GM19240 (cell line): ENCODE results near the gene PSMD5.

Experiments used
- DNase-seq: peaks from one replicate; pipeline ENCODE4 v3.0.0; 2011; ENCODE audit warnings: low spot score; ENCODE audit not compliant: insufficient read length

Gene PSMD5

GRCh38 chr9:120855827-120856670 lies 13.3 kb upstream of the PSMD5 start:
- no peak for DNase-seq

DNA sequence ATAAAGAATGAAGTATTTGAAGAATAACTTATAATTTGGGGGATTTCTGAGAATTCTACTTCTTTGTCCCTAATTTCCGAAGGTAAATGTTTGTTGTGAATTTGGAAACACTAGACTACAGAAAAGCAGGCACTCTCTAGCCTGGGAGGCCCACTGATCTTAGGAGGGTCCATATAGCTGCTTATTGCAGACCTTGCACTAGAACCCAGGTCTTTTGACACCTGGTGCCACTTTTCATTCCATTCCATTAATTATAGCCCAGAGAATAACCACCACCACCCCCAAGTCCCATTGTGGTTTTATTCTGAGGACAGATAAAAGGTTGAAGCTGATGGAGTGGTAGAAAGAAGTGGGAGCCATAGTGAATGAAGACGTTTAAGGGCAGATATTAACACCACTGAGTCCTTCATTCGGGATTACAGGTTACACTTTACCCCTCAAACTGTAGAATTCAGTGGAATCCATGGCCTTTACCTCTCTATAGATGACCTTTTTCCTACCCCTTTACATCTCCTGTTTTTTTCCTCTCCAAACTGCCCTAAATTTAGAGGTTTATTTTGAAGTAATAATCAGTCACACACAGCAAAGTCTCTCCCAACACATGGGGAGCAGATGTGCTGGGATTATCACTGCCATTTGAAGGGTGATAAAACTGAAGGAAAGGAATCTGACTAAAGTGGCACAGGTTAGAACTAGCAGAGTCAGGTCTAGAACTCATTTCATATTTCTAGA lies 12.0 kb upstream of the PSMD5 start:
- DNase-seq, result no peak

- no peak for DNase-seq
These were observed 10.5 kb upstream of the PSMD5 start for GRCh38 chr9:120853198-120853597.

DNA sequence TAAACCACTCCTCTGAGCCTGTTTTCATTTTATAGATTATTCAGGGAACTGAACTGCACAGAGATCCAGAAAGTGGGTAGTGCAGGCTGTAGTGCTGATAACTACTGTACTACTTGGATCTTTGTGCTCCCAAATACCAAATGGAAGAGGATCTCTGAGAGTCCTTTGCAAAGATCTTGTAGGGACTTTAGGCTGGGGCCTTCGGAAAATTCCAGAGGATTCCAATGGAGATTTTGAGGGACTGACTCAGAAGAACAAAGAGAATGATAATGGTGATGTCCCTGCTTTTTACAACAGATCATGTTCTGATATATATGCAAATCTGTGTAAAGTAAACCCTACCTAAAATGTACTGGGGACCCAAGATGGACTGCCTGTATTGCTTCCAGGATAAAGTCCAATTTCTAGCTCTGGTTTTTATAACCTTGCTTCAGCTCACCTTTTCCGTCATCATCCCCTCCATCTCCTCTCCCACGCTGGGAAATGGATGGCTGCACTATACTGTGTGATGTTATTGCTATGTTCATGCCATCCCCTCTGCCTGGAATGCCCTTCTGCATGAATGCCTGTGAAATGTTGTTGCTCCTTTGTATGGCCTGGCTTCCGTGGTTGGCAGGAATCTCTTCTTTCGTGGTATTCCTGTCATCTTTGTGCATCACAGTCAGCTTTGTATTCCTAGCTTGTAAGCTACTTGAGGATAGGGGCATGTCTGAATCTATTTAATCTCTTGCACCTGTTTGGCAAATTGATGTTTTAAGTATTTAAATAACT lies 9.7 kb upstream of the PSMD5 start:
- DNase-seq, result no peak

DNA sequence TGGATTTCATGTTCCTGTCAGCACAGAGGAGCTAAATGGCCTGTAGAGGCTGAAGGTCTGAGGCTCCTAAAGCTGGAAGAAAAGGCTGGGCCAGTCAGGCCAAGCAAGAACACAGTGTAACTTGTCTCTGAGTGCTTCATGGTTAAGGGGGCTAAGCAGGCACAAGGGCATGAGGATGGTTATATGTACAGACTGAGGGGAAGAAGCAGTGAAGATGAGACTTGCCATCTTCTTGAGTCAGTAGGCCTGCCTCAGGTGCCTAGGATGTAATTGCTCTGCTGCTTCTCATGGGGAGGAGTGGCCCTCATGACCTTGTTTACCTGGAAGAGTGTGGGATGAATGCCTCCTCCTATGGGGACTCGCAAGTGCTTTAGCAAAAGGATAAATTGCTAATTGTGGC lies 8.7 kb upstream of the PSMD5 start:
- DNase-seq, result no peak

DNA sequence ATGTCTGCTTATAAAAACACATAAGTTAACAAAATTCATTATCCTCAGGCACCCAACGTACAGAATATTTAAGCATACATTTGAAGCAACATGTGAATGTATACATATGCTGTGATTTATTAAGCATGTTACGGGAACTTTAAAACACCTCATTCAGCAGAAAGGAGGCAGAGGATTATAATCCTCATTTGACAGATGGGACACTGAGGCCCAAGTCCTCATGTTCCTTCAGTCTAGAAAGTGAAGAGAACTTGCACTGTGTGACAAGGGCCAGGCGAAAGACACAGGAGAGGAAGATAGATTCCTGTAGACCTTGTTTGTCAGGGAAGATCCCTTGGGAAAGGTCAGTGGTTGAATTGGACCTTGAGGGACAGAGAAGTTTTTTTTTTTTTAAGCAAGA lies 7.6 kb upstream of the PSMD5 start:
- DNase-seq, result no peak

DNA sequence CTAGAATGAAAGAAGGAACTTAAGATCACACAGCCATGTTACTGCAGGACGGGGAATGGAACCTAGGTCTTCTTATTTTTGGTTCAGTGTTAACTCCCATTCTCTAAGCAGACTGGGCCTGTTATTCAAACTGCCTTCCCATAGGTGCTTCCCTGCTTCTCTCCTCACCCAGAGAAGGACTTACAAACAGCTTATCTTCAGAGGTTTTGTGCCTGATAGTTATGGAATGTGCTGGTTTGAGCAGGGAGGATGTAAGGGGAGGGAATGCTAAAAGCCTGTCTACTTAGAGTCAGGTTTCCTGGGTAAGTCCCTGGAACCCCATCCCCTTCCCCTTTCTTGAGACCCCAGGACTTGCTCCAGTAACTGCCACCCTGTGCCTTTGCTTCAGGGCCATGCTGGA lies 4.2 kb upstream of the PSMD5 start:
- no peak for DNase-seq

- no peak for DNase-seq
These were observed 3.6 kb upstream of the PSMD5 start for GRCh38 chr9:120846251-120846889.

- DNase-seq, result no peak
These were observed 2.5 kb upstream of the PSMD5 start for GRCh38 chr9:120845255-120845654.

DNA sequence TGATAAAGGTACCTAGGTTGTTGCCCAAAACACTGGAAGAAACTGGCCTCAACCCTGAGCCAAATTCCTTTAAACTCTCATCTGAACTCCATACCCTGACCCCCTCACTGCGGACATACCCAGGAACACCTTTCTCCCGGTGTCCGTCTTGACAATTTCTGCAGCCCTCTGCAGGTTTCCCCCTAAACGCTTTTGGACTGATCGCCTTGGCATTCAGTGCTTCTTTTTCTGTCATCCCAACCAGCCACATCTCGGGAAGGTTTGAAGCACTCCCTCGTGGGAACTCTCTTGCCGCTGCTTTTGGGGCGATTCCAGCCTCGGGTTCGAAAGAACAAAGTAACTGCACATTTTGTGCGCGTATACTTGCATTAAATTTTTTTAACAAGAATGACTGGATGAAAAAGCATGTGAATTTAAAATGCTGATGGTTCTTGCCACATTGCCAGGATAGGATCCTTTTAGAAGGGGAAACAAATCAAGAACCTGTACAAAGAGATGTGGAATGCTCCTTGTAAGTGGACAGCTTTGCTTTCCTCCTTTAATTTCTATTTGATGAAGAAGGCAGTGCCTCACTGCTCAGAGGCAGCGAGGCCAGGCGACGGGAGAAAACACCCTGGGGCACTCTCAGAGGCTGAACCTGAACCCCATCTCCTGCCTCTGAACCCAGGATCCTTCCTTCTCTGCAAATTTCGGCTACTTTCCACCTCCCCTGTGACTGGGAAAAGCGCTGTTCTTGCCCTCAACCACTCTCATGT lies 615 bp downstream of the PSMD5 start:
- no peak for DNase-seq

DNA sequence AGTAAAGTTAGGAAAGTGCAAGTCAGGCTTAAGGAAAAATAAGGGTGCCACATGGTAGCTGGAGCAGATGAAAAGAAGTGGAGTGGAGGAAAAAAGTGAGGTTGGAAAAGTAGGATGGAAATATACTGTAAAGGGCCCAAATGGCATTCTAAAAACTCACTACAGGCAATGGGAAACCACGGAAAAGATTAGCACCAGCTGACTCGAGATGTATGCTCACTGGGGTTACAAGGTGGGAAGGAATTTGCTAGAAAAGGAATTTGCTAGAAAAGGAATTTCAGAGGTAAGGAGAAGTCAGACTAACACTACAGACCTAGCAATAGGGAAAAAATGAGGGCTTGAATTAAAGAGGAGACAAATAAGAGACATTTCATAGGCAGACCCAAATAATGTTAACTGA lies 3.6 kb downstream of the PSMD5 start:
- no peak for DNase-seq

GRCh38 chr9:120837921-120838320 lies 4.8 kb downstream of the PSMD5 start:
- no peak for DNase-seq

DNA sequence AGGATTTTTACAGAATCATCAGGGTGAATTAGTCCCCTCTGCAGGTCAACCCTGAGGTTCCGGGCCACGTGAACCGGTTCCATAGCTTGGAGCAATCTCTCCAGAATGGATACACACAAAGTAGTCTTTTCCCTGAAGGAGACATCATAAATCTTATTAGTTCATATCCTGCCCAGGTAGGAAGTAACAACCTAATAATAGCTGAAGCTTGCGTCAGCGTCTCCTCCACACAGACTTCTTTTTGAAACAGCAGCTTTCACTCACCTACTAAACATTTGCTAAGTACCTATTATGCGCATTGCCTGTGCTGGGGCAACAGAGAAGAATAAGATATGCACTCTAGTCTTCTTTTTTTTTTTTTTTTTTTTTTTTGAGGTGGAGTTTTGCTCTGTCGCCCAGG lies 9.4 kb downstream of the PSMD5 start:
- DNase-seq, result no peak

DNA sequence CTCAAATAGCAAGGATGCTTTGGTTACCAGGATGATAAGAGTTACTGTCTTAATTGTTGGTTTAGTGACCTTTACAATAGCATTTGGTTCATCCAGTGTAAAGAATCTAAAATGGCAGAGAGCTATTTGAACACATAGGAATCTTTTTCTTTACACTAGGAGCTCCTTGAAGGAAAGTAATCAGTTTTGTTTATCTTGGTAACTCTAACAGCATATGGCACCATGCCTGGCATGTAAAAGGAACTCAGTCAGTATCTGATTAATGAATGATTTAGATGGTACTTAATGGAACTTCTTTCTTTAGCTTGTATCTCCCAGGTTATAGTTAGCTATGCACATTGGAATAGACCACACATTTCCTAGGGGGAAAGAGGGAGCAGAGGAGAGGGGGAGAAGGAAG lies 9.9 kb downstream of the PSMD5 start:
- DNase-seq, result no peak

DNA sequence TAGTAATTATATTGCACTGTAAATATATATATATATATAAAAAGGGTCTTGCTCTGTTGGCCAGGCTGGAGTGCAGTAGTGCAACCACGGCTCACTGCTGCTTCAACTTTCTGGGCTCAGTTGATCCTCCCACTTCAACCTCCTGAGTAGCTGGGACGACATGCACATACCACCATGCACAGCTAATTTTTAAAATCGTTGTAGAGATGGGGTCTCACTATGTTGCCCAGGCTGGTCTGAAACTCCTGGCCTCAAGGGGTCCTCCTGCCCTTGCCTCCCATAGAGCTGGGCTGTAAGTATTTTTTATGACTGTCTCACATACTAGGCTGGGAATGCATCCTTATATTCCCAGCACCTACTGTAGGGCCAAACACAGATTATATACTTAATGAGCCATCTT lies 11.9 kb downstream of the PSMD5 start:
- no peak for DNase-seq

DNA sequence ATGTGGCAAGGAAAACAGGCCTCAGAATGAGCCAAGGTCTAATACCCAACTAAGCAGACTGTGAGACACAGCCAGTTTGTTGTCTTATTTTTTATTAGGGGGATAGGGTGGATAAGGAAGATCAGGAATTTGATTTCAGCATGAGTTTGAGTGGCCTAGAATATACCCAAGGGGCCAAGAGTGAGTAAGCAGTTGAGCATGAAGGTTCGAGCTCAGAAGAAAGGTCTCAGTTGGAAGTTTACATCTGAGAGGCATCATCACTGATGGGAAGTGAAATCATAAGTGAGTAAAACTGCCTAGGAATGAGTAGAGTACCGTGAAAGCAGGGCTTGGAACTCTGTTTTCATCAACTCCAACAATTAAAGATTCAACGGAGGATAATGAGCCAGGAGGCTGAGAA lies 12.6 kb downstream of the PSMD5 start:
- no peak for DNase-seq

DNA sequence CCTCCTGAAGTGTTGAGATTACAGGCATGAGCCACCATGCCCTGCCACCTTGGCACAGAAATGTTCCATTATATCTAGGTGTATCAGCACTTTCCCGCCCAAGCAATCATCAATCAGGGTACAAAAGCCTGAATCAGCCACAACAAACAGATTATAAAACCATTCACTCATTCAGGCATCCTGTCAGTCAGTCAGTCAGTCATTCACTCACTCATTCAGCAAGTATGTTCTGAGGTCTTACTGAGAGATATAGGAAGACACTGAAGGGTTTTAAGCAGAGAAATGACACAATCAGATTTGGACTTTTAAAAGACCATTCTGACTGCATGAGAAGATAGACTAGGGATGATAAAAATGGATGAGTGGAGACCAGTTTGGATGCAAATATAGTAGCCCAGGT lies 13.1 kb downstream of the PSMD5 start:
- no peak for DNase-seq

GRCh38 chr9:120820095-120820494 lies 22.6 kb downstream of the PSMD5 start:
- no peak for DNase-seq

DNA sequence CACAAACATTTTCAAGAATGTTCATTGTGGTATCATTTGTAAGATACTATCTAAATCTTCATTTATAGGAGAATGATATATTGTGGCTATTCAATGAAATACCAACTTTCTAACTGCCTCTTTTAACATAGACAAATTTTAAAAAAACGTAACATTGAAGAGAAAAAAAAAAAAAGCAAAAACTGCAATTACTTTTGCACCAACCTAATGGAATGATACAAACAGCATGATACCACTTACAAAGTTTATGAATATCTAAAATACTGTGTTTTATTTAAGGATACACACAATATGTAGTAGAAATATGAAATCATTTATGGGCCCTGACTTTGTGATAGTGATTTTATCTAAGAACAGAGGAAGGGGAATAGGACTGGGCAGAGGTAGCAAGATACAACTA lies 24.1 kb downstream of the PSMD5 start:
- no peak for DNase-seq

DNA sequence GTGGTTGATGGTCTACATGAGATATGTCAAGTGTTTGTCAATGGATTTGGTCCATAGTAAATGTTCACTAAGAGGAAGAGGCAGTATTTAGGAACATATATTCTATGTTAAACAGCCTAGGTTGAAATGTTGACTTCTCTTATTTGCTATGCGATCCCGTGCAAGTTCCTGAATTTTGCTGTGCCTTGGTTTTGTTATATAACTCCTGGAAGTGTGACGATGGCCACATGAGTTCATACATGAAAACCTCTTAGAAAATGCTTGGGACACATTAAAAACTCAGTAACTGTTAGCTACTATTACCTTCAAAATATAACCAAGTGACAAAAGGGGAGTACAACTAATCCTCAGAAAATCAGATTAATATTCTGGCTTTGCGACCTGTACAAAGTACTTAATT lies 27.6 kb downstream of the PSMD5 start:
- no peak for DNase-seq

- no peak for DNase-seq
These were observed 33.8 kb downstream of the PSMD5 start for GRCh38 chr9:120808931-120809330.
